MM.1S (cell line): Measurements from ENCODE around the gene ALX3.

Experiments used
- DNase-seq: peaks from one replicate; pipeline ENCODE4 v3.0.0-alpha.2; 2015
- H2AFZ ChIP-seq: fragments of 300-600 bp; sonication (generic); 2 replicates; pipeline ENCODE4 v1.6.0; 2016; ENCODE audit warnings: antibody characterized with exemption, low read length
- H3F3A ChIP-seq: fragments of 300-600 bp; sonication (generic); 2 replicates; pipeline ENCODE4 v1.6.1; 2016; ENCODE audit warnings: mild to moderate bottlenecking, antibody characterized with exemption, low read length, moderate library complexity, mixed read lengths; ENCODE audit not compliant: insufficient read depth
- H3K27ac ChIP-seq: fragments of 300-600 bp; sonication (generic); 2 replicates; pipeline ENCODE4 v1.5.1; 2016; ENCODE audit warnings: mild to moderate bottlenecking, low read length
- H3K27me3 ChIP-seq: fragments of 300-600 bp; sonication (generic); replicated peaks from 2 replicates; pipeline ENCODE4 v1.6.0; 2016; ENCODE audit warnings: low read length; ENCODE audit not compliant: insufficient read depth
- H3K36me3 ChIP-seq: fragments of 300-600 bp; sonication (generic); replicated peaks from 2 replicates; pipeline ENCODE4 v1.6.1; 2016; ENCODE audit warnings: mild to moderate bottlenecking, low read length, mixed read lengths; ENCODE audit not compliant: insufficient read depth
- H3K4me1 ChIP-seq: fragments of 300-600 bp; sonication (generic); 2 replicates; pipeline ENCODE4 v1.6.1; 2016; ENCODE audit warnings: low read length, mixed read lengths
- H3K4me2 ChIP-seq: fragments of 300-600 bp; sonication (generic); 2 replicates; pipeline ENCODE4 v1.6.0; 2016; ENCODE audit warnings: low read depth, low read length
- H3K4me3 ChIP-seq: fragments of 300-600 bp; sonication (generic); 2 replicates; pipeline ENCODE4 v1.5.1; 2016; ENCODE audit warnings: low read length, mixed read lengths
- H3K79me2 ChIP-seq: fragments of 300-600 bp; sonication (generic); 2 replicates; pipeline ENCODE4 v1.6.1; 2016; ENCODE audit warnings: mixed run types, low read length, mixed read lengths
- H3K9ac ChIP-seq: fragments of 300-600 bp; sonication (generic); 2 replicates; pipeline ENCODE4 v1.6.1; 2016; ENCODE audit warnings: low read length, mixed read lengths
- H3K9me2 ChIP-seq: fragments of 300-600 bp; sonication (generic); replicated peaks from 2 replicates; pipeline ENCODE4 v1.6.1; 2016; ENCODE audit warnings: mild to moderate bottlenecking, low read length, mixed read lengths; ENCODE audit not compliant: insufficient read depth
- H3K9me3 ChIP-seq: fragments of 300-600 bp; sonication (generic); replicated peaks from 2 replicates; pipeline ENCODE4 v1.6.1; 2016; ENCODE audit warnings: mild to moderate bottlenecking, low read length, mixed read lengths; ENCODE audit not compliant: insufficient read depth
- H4K20me1 ChIP-seq: fragments of 300-600 bp; sonication (generic); 2 replicates; pipeline ENCODE4 v1.6.1; 2016; ENCODE audit warnings: mild to moderate bottlenecking, low read length, moderate library complexity, mixed read lengths; ENCODE audit not compliant: insufficient read depth
- CTCF ChIP-seq: fragments of 300-600 bp; sonication (generic); IDR thresholded peaks from 2 replicates; pipeline ENCODE4 v1.5.1; 2016; ENCODE audit warnings: antibody characterized with exemption, low read length, mixed read lengths
- EZH2 ChIP-seq: fragments of 300-600 bp; sonication (generic); optimal IDR thresholded peaks from 2 replicates; pipeline ENCODE3; 2017; ENCODE audit warnings: low read depth, mild to moderate bottlenecking, antibody characterized with exemption, low read length, mixed read lengths
- EZH2phosphoT487 ChIP-seq: fragments of 300-600 bp; sonication (generic); IDR thresholded peaks from 2 replicates; pipeline ENCODE4 v1.6.1; 2018; ENCODE audit warnings: antibody characterized with exemption, low read length

ALX3 gene

DNA sequence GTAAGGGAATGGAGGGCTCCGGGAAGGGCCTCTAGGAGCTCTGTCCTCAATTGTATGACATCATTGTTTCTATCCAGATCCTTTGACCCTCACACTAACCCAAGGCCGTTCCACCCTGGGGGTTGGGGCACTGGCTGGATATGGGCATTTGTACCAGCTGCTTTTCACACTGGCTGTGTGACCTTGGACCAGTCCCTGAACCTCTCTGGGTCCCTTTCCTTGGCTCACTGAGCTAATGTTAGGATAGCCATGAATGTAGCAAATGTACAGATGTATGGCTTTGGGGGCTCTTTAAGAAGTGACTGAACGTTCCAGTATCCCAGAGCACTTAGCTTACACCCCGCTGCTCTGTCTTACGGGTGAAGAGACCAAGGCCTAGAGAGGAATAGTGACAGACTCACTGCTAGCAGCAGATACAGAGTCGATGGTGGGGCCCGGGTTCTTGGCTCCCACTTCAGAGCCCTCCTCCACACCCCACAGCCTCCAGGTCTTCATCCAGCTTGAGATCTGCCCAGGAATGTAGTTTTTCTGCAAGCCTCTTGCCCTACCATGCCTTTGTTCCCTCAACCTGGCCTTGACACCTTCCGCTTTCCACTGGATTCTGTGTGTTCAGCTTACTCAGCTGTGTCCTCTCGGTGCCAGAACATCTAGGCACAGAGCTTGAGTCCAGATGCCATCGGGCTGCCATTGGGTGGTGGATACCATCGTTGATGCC, 27.2 kb upstream of the ALX3 start:
- H3K9ac ChIP-seq = no peak overlapping the region
- H3K36me3 ChIP-seq = no peaks in the 10 kb centered on the region
- no peak overlapping the region for H3K27ac ChIP-seq
- no peaks in the 10 kb centered on the region for H3K4me1 ChIP-seq
- no peaks in the 10 kb centered on the region for H3K9me3 ChIP-seq
- H3K4me3 ChIP-seq = no peak overlapping the region
- H3K27me3 ChIP-seq = no peaks in the 10 kb centered on the region
- no peaks in the 10 kb centered on the region for H3K9me2 ChIP-seq
- H3K79me2 ChIP-seq = no peaks in the 10 kb centered on the region
- TF ChIP-seq EZH2phosphoT487 (no peak), EZH2 (no peak), CTCF (no peak)
- no peaks in the 10 kb centered on the region for H3F3A ChIP-seq
- H2AFZ ChIP-seq = no peak overlapping the region
- no peak overlapping the region for H3K4me2 ChIP-seq
- no peaks in the 10 kb centered on the region for H4K20me1 ChIP-seq
- DNase-seq = no peak

- H3K9me3 ChIP-seq = no peaks in the 10 kb centered on the region
- no peak overlapping the region for H3K4me2 ChIP-seq
- no peaks in the 10 kb centered on the region for H4K20me1 ChIP-seq
- H2AFZ ChIP-seq = no peak overlapping the region
- no peaks in the 10 kb centered on the region for H3K27me3 ChIP-seq
- no peak overlapping the region for H3K4me3 ChIP-seq
- no peaks in the 10 kb centered on the region for H3K9me2 ChIP-seq
- H3K36me3 ChIP-seq = no peaks in the 10 kb centered on the region
- no peak for TF ChIP-seq EZH2phosphoT487
- TF ChIP-seq CTCF = no peak
- no peak for TF ChIP-seq EZH2
- no peaks in the 10 kb centered on the region for H3F3A ChIP-seq
- H3K9ac ChIP-seq = no peak overlapping the region
- no peak for DNase-seq
- no peaks in the 10 kb centered on the region for H3K79me2 ChIP-seq
- no peaks in the 10 kb centered on the region for H3K4me1 ChIP-seq
- no peak overlapping the region for H3K27ac ChIP-seq
Measured at GRCh38 chr1:110094931-110095654, 24.6 kb upstream of the ALX3 start.

DNA sequence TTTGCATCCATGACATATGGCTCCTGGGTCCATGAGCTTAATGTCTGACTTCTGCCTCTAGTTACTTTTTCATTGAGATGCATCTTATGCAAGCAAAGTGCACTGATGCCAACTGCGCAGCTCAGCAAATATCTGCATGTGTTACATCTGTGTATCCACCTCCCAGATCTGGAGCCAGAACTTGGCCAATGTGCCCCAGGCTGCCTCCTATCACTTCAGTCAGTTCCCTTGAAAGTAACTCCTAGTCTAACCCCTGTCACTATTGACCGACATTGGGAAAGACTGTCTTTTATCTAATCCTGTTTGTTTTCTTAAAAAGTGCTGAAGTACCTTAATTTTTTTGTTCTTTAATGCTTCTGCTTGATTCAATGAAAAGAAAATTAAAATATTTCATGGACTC, 22.5 kb upstream of the ALX3 start:
- DNase-seq = no peak
- H3K4me3 ChIP-seq = no peak overlapping the region
- H2AFZ ChIP-seq = no peak overlapping the region
- no peaks in the 10 kb centered on the region for H3K27me3 ChIP-seq
- H3K27ac ChIP-seq = no peak overlapping the region
- no peaks in the 10 kb centered on the region for H3K4me1 ChIP-seq
- no peaks in the 10 kb centered on the region for H3K79me2 ChIP-seq
- H3F3A ChIP-seq = no peaks in the 10 kb centered on the region
- H3K9ac ChIP-seq = no peak overlapping the region
- no peaks in the 10 kb centered on the region for H3K9me3 ChIP-seq
- H3K4me2 ChIP-seq = no peak overlapping the region
- no peaks in the 10 kb centered on the region for H4K20me1 ChIP-seq
- H3K36me3 ChIP-seq = no peaks in the 10 kb centered on the region
- no peaks in the 10 kb centered on the region for H3K9me2 ChIP-seq
- TF ChIP-seq EZH2phosphoT487 = no peak
- TF ChIP-seq CTCF = no peak
- no peak for TF ChIP-seq EZH2
